Activated CD4-positive, CD25-positive, alpha-beta regulatory T cell treated with anti-CD3 and anti-CD28 coated beads, Interleukin-2, amount 50 U/mL, for 16 hours (primary cell): ENCODE measurements around the gene CYB561D2.

ENCODE experiments used
- DNase-seq: peaks from one replicate; pipeline ENCODE4 v3.0.0-alpha.2; 2020; ENCODE audit warnings: low read depth, low spot score

Gene CYB561D2

DNA sequence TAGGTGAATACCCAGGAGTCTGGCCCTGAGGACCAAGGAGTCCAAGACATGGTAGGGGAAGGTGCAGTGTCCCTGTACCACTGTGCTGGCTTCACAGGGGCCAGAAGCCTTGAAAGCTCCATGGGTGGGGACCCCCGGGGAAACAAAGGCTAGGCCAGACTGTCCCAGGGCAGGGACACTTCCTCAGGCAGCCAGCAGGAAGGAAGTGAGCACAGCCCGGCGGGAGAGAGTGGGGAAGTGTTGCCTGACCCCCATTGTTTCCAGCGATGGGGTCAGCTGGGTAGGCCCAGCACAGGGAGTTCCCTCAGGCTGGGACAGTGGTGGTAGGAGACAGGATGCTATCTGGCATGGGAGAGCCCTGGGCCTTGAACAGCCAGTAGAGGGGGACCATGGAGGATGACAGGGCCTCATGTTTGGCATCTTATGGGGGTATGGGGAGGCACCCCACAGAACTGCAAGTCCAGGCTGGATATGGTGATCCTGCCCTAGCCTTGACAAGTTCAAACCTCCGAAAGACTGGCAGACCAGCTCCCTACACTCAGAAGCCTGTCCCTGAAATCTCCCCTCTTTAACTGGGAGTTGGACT is 27.0 kb upstream of the CYB561D2 start:
- DNase-seq: no peak

DNA sequence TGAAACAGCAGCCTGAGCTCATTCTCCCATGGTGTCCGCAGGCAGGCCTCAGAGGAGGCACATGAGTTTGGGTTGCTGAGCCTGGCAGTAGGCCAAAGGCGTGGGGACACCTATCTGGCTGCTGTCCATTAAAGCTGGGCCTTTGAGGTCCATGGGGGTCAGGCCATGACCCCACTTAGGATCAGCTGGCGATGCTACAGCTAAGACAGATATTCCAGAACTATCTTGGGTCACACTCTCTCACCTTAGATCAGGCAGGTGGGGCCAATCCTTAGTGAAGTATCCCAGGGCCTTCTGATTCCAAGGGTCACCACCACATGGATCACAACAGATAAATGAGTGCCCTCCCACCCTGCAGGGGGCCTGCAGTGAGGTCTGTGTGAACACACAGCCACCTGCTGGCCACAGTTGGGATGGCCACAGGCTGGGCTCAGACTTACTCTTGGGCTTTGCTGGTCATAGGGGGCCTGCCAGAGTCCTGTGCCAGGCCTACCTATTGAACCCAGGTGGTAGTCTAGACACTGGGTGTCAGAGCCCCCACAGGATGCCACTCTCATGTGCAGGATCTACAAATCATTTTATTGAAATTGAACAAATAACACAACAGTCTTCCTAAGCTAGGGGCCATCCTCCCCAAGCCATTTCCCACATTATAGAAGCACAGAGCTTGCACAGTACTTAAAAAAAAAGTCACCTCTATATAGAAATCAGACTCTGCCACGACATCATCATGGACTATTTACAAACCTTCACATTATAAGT is 26.1 kb upstream of the CYB561D2 start:
- no peak for DNase-seq

DNA sequence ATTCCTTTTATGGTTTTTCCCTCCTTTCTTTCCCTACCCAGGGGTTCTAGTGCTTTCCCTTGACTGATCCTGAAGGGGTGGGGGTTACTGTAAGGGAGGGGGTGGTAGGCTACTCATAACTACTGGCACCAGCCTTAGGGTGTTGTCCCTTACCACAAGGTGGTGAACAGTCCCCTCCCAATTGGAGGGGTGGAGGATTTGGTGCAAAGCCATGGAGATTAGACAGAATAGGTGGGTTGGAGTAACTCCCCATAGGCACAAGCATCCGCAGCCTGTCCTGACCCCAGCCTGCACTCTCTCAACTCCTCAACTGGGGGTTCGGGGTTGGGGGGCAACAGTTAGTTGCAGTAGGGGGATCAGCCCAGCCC is 25.6 kb upstream of the CYB561D2 start:
- no peak for DNase-seq

DNA sequence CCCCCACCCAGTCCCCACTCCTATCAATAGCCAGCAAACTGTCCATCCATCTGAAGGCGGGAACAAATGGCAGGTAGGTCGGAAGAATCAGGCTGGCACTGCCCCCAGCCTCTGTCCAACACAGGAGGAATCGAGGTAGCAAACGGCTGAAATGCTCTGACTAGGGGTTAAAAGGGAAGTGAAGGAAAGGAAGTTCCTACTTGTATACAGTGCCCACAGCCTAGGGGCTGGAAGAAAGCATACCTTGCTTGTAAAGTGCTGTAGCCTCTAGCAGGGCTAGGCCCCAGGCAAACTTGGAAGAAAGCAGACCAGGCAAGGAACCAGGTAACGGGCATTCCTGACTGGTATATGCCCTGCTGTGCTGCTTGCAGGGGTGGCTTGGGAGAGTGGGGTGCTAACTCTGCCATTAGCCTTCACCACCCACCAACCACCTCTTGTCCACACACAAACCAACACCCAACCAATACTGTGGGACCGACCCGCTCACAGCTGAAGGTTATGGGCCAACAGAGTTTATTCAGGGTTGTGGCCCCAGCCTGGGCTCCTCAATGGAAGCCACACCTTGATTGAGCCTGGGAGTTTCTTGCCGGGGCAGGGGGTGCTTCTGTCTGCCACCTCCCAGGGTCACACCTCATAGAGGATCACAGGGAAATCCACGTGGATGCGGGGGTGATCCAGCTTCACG is 25.0 kb upstream of the CYB561D2 start:
- DNase-seq: no peak

DNA sequence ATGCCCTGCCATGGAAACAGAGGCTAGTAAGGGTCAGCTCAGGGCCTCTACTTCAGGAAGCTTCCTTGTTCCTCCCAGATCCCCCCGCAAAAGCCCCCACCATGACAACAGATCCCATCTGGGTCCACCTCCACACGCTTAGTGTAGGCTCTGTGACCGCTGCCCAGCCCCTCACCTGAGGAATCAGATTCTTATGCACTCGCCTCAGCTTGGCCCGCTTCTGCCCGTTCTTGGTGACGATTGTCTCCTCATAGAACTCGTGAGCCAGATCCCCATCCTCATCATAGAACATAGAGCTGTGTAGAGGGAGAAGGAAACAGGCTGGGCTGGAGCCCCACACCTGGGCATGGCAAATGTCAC is 24.5 kb upstream of the CYB561D2 start:
- no peak for DNase-seq

DNA sequence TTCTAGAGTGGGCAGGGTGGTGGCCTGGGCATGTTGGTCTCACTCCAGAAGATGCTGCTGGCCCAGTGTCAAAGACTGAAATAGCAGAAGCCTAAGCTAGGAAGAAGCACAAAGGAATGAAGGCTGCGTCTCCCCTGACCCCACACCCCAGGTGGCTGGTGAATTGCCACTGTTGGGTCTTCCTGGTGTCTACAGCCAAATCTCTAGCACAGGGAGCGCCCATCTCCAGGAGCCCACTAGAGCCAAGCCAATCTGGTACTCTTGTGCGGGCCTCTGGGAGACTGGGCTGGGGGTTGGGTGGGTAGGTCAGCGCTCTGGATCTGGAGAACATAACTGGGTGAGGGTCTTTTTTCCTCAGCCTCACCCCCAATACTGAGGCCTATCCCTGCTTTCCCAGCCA is 23.5 kb upstream of the CYB561D2 start:
- DNase-seq: no peak

DNA sequence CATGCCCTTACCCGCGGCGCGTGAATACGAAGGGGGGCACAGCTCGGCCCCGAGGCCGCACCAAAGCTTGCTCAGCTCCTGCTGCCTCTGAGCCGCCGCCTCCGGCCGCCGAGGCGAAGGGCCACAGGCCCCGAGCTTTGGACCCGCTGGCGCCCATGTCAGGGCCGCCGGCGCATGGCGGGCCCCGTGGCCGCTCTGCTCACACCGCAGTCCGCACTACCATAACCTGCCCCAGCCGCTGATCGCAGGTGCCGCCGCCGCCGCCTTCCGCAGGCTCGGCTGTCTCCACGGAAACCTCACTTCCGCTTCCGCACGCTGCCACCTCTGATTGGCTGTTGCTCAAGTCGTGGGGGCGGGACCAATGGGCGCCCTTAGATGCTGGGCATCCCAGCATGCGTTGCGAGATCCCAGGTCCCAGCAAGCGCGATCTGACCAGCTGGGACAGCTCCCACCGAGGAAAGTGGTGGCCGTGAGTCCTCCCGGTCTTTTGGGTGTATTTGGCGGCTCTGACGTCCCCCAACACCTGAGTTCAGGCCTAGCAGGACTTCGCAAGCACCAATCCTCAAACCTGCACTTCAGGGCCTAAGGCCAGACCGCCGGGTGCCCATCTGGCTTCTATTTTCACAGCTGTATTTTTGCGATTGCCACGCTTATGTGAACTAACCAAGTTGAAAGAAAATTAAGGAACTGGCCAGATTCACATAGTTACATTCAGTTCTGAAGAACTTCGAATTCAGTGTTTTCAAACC is 22.5 kb upstream of the CYB561D2 start, which contains the start of gene TUSC2:
Gene TUSC2, minus strand, starts transcription at position 281 of the 749 bp plus-strand sequence. Its CDS starts 124 bp downstream, at position 157.
- peak; percentile 89 for DNase-seq

DNA sequence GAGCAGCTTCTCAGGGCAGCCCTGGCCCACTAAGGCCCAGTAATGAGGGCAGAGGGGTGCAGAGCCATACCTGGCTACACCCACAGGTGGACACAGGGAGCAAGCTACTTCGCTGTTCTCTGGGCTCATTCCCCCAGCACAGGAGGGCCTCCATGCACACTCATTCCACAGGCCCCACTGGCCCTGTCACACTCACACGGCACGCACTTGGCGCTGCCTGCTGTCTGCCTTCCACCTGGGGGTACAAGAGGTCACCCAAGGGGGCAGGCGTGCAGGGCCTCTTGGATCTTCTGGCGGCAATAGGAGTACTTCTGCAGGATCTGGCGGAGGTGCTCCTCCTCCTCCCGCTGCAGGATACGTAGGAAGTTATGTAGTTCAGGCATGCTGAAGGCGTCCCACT is 20.3 kb upstream of the CYB561D2 start:
- no peak for DNase-seq

DNA sequence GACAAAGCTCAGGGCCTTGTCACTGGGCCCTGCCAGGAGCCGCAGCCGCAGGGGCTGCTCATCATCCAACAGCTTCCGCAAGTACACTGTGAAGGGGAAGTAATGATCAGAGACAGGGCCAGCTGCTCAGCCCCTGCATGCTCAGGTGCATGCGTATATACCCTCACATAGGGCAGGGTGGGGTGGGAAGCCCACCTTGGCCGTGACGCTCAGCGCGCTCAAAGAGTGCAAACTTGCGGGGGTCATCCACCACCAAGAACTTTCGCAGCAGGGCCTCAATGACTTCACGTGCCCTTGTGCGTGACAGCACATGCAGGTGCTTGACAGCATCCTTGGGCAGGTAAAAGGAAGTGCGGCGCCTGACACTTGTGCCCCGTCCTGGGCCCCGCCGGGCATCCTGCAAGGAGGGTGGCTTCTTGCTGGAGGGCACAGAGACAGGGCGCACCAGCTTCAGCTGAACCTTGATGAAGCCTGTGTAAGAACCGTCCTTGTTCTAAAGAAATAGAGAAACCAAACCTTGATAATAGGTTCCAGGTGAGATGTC is 19.2 kb upstream of the CYB561D2 start:
- no peak for DNase-seq

DNA sequence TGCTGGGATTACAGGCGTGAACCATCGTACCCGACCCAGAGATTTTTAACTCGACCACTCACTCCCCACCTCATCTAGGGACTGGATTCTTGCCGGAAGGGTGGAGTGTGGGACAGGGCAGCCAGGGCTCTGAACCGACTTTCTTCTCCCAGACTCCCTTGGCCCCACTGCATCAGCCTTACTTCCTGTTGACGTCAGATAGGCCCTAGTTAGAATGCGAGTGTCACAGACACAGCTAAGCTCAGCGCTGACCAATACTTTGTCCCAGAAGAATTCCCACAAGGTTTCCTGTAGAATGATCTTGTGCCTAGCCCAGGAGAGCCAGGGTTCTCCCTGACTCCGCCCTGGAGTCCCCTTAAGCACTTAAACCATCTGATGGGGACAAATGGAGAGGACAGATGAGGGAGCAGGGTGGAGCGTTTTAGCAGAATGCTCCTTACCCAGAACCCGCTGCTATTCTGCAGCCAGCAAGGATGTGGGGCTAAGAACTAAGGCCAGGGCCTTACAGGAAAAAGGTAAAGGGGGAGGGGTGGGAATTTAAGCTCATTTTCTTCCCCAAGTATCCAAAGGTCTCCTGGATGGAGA is 16.8 kb upstream of the CYB561D2 start:
- no peak for DNase-seq

DNA sequence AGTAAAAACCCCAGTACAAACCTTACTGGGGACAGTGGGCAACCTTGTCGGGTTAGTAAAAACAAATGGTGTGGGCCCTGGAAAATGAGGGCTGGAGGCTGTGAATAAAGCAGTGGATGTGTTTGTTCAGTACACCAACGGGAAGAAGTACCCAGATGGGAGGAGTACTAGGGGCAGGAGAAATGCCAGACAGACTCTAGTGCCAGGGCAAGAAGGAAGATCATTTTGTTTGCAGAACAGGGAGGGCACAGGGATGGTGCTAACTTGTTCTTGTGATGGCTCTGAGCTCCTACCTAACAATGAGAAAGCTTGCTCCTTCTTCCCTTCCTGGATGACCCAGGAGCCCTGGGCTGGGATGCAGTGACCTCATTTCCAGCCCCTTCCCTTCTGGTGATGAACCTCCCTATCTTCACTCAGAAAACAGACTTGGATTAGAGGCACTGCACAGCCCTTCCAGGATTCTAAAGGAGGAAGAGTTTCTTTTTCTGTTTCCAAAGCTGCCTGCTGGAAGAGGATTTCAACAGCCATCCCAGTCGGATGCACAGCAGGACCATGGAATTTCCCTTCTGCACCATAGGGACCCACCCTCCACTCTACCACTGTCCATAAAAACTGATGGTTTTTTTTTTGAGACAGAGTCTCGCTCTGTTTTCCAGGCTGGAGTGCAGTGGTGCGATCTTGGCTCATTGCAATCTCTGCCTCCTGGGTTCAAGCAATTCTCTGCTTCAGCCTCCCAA is 16.2 kb upstream of the CYB561D2 start:
- DNase-seq: no peak

DNA sequence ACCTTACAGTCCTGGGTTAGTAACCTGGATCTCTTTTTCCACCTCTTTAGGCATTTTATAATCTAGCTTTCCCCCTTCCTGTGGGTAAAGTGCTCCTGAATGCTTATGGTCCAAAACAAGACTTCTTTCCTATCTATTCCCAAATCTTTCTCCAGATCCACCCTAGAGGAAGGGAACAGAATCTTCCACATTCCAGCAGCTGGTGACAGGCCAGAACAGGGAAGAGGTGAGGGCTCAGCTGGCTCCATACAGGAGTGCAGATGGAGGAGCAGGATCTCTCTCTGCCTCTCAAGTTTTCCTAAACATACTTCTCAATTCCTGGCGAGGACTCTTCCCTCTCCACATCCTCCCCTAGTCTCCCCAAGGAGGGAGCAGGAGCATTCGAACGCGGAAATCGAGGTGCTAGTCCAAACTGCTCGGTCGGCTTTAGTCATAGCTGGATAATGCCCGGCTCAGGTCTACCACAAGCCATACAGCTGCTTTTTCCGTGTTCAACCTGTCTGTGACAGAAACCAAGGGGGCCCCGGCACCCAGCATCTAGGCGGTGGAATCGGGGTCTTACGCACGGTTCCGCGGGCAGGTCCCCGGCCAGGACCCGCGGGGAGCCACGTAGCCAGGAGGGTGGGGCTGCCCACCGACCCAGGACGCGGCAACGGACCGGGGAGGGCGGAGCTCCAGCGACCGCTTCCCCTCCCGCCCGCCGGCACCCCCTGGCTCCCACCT is 14.0 kb upstream of the CYB561D2 start:
- no peak for DNase-seq

DNA sequence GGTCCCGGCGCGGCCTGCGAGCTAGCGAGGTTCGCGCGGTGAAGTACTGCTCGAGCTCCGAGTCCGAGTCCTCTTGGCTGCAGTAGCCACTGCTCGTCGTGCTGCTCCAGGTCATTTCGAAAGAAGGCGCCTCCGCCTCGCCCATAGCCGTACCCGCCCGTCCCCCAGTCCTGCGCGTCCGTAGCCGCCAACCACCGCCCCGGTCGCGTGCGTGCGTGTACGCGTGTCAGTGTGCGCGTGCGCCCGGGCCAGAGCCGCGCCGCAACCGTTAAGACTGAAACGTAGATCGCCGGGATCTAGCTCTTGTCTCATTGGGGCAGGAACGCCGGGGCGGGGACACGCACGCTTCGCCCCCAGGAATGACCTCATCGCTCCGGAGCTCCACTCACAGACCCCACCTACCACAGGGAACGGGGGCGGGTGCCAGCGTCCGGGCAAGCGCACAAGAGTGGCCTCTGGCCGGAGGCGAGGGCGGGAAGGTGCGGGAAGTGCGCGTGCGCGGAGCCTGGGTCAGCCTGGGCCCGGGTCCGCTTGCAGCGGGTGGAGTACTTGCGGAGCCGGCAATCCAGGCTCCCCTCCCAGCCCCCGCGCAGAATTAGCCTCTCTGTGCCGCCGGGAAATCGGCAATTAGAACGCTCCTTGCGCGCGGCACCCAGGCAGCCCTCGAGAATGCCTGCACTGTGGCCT is 13.3 kb upstream of the CYB561D2 start:
- DNase-seq: peak; percentile 86

DNA sequence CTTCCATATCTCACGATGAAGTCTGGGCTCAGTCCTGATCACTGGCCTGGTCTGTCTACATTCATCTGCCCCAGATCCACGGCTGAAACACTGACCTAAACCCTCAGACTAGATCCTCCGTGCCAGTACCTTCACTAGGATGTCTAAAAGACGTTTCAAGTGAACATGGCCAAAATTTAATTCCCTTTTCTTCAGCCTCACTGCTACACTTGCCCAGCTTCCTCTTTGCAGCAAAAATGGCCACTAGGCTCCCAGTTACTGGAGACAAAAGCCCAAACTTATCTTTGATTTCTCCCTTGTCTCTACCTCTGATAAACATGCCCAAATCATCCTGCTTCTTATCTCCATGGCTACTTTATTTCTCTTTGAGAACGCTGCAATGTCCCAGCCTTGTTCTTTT is 11.7 kb upstream of the CYB561D2 start:
- DNase-seq: no peak

DNA sequence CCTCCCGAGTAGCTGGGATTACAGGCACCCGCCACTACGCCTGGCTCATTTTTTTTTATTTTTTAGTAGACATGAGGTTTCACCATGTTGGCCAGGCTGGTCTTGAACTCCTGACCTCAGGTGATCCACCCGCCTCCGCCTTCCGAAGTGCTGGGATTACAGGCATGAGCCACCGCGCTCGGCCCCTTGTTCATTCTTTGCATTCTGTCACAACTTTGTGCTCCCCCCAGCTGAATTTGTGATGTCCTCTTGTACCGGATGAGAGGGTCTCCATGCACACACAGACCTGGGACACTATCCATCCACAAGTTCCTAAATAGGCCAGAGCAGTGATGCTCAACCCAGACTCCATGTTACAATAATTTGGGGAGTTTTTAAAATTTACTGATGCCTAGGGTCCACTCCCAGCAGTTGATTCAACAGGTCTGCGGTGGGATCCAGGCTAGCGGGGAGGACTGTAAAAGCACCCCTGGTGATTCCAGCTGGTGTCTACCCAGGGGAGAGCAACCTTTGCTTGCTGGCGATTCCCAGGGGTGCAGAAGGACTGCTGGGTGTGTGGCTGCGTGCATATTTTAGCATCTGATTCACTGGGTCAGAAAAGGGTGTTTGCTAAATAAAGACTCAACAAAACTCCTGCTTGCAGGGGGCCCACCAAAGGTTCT is 11.0 kb upstream of the CYB561D2 start:
- no peak for DNase-seq

DNA sequence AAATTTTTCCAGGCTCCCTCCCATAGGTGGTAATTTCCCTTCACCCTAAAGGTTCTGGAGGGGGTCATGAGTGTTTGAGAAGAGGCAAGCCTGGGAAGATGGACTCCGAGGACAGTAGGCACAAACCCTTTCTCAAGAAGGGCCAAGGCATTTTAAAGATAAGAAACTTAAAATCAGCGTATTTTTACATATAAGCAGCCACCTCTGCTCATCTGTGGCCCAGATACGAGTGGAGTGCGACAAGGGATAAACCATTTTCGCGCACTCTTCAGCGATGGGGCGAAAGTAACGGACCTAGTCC is 10.6 kb upstream of the CYB561D2 start:
- DNase-seq: no peak

DNA sequence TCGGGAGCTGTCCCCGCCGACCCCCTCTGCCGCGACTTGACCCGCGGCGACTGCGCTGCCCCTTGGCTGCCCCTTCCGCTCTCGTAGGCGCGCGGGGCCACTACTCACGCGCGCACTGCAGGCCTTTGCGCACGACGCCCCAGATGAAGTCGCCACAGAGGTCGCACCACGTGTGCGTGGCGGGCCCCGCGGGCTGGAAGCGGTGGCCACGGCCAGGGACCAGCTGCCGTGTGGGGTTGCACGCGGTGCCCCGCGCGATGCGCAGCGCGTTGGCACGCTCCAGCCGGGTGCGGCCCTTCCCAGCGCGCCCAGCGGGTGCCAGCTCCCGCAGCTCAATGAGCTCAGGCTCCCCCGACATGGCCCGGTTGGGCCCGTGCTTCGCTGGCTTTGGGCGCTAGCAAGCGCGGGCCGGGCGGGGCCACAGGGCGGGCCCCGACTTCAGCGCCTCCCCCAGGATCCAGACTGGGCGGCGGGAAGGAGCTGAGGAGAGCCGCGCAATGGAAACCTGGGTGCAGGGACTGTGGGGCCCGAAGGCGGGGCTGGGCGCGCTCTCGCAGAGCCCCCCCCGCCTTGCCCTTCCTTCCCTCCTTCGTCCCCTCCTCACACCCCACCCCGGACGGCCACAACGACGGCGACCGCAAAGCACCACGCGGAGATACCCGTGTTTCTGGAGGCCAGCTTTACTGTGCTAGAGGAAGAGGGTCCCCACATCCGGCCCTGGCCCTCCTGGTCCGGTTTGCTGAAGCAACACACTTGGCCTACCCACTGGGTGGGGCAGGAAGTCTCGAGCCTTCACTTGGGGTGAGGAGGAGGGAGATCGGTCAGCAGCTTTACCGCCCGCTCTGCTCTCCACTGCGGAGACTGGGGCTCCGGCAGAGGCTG is 10.0 kb upstream of the CYB561D2 start, which contains the start of gene RASSF1:
Gene RASSF1, minus strand, starts transcription at position 389 of the 882 bp plus-strand sequence. Its CDS starts 31 bp downstream, at position 358.
- no peak for DNase-seq

DNA sequence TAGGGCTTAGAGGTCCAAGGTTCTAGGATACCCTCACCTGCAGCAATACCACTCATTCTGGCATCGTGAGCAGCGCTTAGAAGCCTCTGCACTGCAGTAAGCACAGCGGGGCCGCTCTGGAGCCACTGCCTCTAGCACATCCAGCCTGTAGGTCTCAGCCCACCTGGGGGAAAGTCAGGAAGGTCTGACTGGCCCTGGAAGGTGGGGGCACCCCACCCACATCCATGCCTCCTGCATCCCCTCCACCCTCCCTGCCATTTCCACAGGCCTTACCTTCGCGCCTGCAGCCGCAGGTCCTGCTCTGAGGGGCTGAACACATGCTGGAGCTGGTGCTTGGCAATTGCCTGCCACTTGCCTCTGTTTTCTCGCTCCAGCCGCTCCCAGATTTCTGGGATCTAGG is 9.1 kb upstream of the CYB561D2 start:
- DNase-seq: no peak
